GM11168 (cell line): ENCODE data around the gene FGFRL1.
"Not testable (repeated sequence)": the region's sequence is repeated elsewhere in the genome, so short reads cannot be mapped to it uniquely, and the experiment has no call there.

Experiments used
- in situ Hi-C: fragments of 300-500 bp; cut with MboI; formaldehyde crosslinking; loops from one replicate; pipeline ENCODE4 v1.12.0; 2022; ENCODE audit warnings: low sequenced_read_pairs; ENCODE audit not compliant: unreplicated experiment

Gene FGFRL1

DNA sequence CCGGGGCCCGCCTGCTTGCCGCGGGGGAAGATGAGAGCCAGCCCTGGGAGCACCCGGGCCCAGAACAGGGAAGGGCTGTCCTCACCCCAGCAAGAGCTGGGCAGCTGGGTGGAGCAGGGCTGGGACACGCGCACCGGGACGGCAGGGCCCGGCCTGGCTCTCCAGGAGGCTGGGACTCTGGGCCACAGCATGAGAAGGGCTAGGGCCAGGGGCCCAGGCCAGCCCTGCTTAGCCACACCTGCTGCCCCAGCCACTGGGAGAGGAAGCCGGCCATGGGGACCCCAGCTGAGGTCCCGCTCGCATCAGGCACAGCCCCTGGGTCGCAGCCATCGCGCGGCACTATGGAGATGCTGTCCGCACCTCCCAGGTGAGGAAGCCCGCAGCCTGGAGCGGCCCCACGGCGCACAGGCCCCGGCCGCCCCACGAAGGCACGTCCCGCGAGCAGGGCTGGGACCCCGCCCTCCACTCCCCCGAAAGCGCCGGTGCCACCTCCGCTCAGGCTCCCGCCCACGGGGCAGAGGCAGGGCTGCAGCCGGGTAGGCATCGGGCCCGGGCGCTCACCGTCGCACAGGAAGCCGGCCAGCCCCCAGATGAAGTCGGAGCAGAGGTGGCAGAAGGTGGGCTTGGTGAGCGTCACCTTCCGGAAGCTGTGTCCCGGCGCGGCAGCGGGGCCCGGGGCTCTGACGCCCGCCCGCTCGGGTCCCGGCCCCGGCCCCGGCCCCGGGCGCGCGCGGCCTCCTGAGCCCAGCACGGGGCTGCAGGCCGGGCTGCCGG lies 38.6 kb upstream of the FGFRL1 start:
- in situ Hi-C loops: no loop called here

DNA sequence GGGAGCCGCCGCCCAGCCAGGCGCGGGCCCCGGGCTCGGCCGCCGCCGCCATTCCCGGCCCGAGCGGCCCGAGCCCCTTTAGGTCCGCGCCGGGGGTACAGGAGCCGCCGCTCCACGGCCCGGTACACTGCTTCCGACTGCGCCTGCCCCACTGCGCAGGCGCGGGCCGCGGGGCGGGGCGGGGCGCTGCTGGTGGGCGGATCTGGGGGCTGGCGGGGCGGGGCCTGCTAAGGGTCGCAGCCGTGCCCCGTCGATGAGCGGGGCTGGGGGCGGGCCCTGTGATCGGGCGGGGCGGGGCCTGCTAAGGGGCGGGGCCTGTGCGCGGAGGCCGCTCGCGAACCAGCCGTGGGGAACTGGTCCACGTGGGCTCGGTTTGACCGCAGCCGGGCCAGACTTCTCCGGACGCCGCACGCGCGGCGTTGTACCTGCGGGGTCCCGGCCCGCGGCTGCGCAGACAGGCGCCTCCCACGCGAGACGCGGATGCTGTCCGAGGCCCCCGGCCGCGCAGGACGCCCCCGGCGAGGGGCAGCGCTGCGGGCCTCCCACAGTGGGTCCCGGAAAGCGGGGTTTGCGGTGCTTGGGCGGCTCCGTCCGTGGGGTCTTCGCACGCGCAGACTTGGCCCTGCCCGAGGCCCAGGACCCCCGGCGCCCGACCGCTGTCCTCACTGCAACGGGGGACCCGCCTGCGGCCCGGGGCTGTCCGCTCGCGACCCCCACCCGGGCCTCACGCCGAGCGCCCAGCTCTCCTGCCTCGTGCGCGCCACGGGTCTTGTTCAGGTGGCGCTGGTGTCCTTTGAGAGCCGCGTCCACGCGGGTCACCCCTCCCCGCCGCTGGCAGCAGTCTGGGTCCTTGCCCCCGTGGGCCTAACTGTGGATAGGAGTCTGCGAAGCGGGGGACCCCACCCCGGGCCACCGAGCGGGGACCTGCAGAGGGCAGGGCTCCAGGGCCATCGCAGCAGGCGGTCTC lies 37.7 kb upstream of the FGFRL1 start, which contains the start of gene DGKQ:
Gene DGKQ, minus strand, starts transcription at position 139 of the 967 bp plus-strand sequence. Its CDS starts 87 bp downstream, at position 52.
- in situ Hi-C loops: no loop called here

DNA sequence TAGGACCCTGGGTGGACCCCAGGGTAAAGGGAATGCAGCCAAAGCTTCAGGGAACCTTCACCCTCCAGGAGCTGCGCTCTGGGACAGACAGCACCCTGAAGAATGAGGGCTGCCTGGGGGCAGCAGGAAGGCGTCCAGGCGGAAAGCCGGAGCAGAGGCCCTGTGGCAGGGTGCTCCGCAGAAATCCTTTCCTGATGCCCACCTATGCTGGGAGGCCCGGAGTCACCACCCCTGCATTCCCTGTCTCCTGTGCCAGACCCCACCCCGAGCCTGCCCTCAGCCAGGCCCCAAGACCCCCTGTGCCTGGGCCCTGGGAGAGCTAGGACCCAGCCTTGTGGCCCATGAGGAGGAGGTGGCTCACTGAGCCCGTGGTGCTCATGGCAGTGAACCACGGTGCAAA lies 36.8 kb upstream of the FGFRL1 start:
- in situ Hi-C loops: no loop called here

DNA sequence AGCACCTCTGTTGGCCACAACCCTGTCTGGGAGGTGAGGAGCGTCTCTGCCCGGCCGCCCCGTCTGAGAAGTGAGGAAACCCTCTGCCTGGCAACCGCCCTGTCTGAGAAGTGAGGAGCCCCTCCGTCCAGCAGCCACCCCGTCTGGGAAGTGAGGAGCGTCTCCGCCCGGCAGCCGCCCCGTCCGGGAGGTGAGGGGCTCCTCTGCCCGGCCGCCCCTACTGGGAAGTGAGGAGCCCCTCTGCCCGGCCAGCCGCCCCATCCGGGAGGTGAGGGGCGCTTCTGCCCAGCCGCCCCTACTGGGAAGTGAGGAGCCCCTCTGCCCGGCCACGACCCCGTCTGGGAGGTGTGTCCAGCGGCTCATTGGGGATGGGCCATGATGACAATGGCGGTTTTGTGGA lies 35.4 kb upstream of the FGFRL1 start:
- in situ Hi-C loops: not testable (repeated sequence)

DNA sequence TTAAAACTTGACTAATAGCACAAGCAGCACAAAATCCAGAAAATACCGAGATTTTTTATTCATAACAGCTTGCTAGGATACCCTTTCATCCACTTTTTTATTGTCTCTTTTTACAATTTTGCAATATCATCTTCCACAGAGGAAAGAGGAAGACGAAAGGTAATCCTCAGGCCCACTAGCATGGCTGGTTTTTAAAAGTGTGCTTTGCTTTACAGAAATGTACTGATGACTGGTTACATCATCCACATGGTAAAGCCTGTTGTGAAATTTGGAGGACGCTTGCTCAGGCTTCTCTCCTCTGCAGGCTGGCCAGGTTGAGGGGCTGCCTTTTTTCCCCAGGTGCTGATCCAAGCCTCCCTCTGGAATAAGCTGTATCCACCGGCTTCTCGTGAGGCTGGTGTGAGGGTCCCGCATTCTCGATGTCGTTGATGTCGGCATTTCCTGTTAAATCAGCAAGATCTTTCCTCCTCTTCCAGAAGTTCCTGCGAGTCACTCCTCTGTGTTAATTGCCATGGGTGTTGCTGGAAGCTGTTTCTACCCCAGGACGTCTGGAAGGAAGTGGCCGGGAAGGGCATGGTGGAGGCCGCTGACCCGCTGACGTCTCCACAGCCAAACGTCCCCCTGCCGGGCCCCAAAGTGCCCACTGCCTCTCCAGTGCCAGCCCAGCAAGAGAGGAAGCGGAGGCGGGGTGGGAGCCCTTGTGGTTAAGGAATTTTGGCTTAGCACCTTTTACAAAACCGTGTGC lies 32.3 kb upstream of the FGFRL1 start:
- in situ Hi-C loops: no loop called here

DNA sequence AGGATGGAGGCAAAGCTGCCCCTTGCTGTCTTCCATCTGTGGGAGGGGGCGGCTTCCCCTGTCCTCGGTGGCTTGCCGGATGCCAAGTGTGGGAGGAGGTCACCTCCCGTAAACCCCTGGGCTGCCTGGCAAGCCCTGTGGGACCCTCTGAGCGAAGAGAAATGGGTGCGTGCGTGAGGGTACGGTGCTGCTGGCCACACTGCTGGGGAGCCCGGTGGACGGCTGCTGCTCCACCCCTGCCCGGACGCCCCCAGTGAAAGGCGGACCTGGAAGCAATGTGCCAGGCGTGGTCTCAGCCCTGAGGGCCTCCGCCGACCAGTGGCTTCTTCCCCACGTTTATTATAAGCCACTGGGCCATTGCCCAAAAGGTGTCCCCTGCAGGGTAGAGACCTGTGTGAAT lies 29.1 kb upstream of the FGFRL1 start:
- in situ Hi-C loops: no loop called here

DNA sequence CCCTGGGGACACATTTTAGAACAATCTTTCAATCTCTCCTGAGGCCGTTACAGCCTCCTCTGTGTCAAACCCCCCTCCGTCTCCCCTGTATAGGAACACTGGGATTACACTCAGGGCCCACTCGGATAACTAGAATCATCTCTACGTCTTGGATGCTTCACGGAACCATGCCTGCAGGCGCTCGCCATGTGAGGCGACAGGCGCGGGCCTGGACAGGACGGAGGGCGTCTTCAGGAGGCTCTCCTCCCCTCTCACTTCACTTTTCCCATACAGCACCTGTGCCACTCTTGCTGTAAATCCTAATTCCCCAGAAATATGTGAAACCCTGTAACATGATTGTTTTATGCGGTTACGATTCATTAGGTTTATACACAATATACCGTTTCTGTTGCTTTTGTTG lies 28.6 kb upstream of the FGFRL1 start:
- in situ Hi-C loops: no loop called here

DNA sequence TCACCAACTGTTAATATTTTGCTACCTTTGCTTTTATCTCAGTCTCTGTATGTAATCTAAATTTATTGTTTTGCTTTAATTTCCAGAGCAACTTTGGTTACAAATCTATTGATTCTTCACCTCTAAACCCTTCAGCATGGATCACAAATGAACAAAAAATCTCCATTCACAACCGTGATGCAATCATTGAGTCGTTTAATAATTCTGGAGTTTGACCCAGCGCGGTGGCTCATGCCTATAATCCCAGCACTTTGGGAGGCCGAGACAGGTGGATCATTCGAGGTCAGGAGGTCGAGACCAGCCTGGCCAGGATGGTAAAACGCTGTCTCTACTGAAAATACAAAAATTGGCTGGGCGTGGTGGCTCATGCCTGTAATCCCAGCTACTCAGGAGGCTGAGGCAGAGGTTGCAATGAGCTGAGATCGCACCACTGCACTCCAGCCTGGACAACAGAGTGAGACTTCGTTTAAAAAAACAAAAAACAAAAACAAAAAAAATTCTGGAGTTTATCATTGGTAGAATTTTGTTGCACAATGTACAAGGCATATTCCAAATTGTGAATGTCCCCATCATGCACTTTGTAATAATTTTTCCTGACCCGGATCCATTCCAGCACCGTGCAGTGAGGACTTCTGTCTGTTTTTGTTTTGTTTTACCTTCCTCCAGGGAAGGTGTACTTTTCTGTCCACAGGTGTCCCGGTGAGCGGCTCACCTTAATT lies 26.9 kb upstream of the FGFRL1 start:
- in situ Hi-C loops: no loop called here

DNA sequence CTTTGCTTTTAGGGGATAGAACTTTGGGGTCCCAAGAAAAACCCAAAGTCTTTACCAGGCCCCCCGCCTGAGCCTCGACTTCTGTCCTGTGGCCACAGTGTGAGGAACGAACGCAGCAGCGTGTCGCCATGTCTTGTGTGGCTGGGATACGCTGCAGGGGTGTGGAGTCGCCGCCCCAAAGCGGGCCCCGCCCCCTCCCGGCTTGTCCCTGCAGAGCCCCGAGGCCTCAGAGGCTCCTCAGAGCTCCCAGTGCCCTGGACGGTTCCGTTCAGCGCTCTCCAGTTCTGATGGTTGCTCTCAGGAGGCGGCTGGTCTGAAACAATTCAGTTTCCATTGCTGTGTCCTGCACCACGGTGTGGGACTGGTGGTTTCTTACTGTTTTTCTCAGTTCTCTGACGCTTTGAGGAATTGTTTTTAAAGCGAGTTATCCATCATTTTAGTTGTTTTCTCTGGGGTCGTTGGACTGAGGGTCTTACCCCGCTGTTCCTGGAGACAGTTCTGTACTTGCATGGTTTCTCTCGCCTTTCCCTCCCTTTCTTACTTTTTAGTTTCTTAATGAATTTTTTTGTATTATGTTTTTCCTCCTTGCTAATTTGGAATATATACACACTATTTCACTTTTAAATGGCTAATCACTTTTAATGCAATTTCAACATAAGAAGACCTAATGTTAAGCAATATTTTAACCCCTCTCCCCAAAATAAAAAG lies 26.1 kb upstream of the FGFRL1 start:
- in situ Hi-C loops: no loop called here

DNA sequence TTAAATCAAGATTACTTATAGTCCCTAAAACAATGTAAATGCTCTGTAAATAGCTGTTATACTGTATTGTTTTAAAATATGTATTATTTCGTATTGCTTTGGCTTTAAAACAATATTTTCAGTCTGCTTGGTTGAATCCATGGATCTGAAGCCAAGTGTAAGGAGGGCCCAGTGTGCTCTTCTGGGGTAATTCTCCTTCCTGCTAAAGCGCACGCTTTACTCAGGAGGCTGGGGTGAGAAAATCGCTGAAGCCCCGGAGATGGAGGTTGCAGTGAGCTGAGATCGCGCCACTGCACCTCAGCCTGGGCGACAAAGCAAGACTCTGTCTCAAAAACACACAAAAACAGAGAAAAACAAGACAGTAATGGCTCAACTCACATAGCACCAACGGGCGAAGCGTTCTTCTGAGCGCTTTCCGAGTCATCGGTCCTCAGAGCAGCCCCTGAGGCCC lies 25.0 kb upstream of the FGFRL1 start:
- in situ Hi-C loops: no loop called here

DNA sequence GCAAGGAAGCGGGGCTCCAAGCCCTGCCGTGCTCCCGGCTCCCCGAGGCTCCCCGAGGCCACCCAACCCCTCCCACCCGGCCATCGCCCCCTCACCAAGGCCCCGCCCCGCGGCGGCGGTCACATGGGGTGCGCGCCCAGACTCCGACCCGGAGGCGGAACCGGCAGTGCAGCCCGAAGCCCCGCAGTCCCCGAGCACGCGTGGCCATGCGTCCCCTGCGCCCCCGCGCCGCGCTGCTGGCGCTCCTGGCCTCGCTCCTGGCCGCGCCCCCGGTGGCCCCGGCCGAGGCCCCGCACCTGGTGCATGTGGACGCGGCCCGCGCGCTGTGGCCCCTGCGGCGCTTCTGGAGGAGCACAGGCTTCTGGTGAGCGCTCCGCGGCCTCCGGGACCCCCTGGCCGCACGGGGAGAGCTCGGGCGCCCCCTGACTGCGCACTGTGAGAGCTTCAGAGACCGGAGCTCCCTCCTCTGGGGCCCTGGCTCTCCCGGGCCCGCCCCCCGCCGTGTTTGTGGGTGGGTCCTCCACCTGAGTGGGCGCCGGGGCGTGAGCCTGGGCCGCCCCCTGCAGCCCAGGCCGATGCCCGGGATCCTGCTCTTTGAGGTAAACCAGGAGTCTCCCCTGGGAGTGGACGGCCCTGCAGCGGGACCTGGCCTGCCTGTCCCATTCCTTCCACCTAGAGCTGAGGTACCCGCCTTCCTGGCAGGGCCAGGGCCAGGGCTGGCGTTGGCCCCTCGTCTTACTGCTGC lies 24.4 kb upstream of the FGFRL1 start, which contains the start of gene IDUA:
Gene IDUA, plus strand, starts transcription at position 166 of the 745 bp plus-strand sequence. Its CDS starts 41 bp downstream, at position 207.
- in situ Hi-C loops: no loop called here

DNA sequence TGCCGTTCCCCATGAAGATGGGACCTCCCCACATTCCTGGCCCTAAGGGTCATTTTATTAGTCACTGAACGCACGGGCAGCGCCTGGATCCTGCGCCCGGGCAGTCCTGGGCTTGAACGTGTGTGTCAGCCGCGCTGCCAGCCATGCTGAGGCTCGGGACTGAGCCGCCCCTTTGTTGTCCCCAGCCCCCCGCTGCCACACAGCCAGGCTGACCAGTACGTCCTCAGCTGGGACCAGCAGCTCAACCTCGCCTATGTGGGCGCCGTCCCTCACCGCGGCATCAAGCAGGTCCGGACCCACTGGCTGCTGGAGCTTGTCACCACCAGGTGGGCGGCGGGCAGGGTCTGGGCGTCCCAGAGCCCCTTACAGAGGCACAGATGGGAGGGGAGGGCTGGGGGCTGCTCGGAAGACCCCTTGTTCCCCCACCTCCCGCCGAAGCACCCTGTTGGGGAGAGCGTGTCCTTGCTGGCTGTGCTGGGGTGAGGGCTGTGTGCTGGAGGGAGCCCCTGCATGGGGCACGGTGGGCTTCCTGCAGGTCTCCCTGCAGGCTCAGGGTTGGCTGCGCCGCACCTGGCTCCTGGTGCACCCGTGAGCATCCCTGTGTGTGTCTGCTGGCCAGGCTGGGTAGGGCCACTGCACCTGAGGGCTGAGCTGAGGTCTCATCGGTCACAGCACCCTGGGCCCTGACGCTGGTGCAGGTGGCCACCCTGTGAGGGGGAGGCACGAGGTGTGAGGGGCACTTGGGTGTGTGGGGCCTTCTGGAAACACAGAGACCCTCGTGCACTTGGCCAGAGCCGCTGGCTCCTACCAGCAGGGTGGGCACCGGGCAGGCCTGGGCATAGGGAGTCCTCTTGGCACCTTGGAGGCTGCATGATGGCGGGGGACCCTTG lies 23.6 kb upstream of the FGFRL1 start:
- in situ Hi-C loops: no loop called here

DNA sequence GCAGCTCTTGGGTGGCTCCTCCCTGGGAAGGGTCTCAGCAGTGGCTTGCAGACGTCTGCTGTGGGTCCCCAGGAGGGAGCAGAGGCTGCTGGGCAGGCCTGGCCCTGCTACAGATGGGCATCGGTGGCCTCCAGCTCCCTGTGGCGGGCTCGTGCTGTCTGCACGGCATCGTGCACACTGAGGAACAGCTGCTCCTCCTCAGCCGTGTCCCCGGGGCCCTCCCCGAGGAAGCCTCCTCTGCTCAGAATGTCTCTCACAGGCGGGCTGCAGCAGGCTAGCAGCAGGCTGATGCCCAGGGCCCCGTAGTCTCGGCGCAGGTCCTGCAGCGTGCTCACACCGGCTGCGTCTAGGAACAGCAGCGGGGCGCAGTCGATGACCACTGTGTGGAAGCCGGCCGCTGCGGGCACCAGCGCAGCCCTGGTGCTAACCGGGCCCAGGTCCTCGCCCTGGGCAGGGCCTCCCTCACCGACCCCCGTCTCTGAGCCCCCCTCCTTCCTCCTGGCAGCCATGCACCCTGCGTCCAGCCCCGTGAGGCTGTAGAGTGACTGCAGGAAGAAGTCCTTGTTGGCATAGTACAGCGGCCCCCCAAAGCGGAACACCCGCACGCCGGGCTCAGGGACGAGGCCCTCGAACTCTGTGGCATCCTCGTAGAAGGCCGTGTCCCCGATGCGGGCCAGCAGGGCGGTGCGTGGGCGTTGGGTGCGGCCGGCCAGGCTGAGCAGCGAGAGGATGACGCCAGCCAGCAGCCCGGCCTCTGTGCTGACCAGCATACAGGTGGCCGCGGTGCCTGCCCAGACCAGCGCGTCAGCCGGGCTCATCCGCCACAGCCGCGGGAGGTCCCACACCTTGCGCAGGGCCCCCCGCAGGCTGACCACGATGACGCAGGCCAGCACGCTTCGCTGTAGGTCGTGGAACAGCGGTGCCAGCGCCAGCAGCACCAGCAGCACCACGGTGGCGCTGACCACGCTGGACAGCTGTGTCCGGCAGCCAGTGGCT lies 22.4 kb upstream of the FGFRL1 start:
- in situ Hi-C loops: no loop called here

DNA sequence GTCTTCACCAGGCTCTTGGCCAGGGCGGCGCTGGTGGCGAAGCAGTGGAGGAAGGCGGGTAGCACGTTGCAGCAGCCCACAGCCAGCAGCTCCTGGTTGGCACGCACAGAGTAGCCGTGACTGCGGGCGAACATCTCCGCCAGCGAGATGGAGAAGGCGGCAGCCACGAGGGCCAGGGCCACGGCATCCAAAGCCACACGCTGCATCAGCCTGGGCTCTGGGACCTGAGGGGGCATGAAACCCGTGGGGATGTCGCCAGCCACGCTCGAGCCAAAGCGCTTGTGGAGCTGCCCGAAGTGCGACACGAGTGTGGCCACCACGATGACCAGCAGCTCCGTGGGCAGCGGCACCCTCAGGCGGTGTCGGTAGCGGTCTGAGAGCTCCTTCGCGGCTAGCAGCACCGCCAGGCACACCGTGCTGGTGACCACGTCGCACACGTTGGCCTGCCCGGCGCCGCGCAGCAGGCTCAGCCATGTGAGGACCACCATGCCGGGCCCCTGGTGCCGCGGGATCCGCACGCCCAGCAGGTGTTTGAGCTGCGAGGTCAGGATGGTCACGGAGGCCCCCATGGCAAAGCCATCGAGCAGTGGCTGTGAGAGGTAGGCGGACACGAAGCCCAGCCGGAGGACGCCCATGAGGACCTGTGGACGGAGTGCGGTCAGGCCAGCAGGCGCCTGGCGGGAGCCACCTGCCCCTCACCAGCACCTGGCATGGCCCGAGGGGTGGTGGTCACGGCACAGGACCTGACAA lies 21.5 kb upstream of the FGFRL1 start:
- in situ Hi-C loops: no loop called here

DNA sequence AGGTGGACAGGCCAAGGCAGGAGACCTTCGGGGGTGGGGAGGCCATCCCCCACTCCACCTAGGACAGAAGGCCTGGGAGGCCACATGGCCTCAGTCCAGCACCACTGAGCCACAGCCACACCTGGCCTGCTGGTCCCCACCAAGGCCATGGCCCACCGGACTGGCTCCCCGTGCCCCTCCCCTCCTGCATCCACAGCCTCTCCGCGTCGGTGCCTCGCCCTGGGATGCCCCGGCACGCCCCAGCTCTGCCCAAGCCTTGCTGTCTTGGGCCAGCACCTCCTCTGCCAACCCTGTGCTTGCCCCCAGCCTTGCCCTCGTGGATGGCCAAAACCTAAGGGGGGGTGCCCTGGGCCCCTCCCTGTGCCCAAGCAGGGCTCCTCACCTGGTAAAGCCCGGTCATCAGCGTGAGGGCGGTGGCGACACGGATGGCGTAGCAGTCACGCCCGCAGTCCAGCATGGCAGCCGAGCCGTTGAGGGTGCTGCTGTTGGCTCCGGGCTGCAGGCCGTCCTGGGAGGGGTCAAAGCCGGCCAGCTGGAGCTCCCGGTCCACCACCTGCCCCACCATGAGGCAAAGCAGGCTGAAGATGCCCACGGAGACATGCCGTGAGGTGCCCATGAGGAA lies 20.6 kb upstream of the FGFRL1 start:
- in situ Hi-C loops: no loop called here
